Osteoblast (primary cell): ENCODE results near the gene TARBP1. TPM values are rescaled to one million over a fixed set of nuclear protein-coding genes. Genes with fewer than 3 reads are reported as not detected.

Experiments
- DNase-seq: peaks from one replicate; pipeline ENCODE4 v3.0.0; 2011; ENCODE audit warnings: low spot score, mixed read lengths; ENCODE audit not compliant: insufficient read length; ENCODE audit errors: missing footprints
- H2AFZ ChIP-seq: 2 replicates; pipeline ENCODE4 v1.6.0; 2011; ENCODE audit warnings: mild to moderate bottlenecking, low read length
- H3K27ac ChIP-seq: 2 replicates; pipeline ENCODE4 v1.5.1; 2011; ENCODE audit warnings: mild to moderate bottlenecking, low read depth, low read length, moderate library complexity
- H3K27me3 ChIP-seq: 2 replicates; pipeline ENCODE4 v1.6.0; 2012; ENCODE audit warnings: mild to moderate bottlenecking, control low read depth, inconsistent platforms, low read length, moderate library complexity; ENCODE audit not compliant: insufficient read depth
- H3K36me3 ChIP-seq: 2 replicates; pipeline ENCODE4 v1.5.1; 2011; ENCODE audit warnings: mild to moderate bottlenecking, low read length, control low read depth, moderate library complexity; ENCODE audit not compliant: insufficient read depth
- H3K4me1 ChIP-seq: 2 replicates; pipeline ENCODE4 v1.5.1; 2011; ENCODE audit warnings: mild to moderate bottlenecking, low read length, control low read depth, moderate library complexity; ENCODE audit not compliant: insufficient read depth
- H3K4me2 ChIP-seq: 2 replicates; pipeline ENCODE4 v1.6.0; 2011; ENCODE audit warnings: mild to moderate bottlenecking, low read length; ENCODE audit not compliant: insufficient read depth
- H3K4me3 ChIP-seq: fragments of 200-600 bp; sonication (generic); 3 replicates; pipeline ENCODE4 v1.5.1; 2012; ENCODE audit warnings: mild to moderate bottlenecking, low read length, inconsistent platforms; ENCODE audit not compliant: insufficient read depth
- H3K79me2 ChIP-seq: 2 replicates; pipeline ENCODE4 v1.6.0; 2012; ENCODE audit warnings: mild to moderate bottlenecking, low read length, control low read depth, inconsistent platforms; ENCODE audit not compliant: insufficient read depth
- H3K9me3 ChIP-seq: 2 replicates; pipeline ENCODE4 v1.5.1; 2011; ENCODE audit warnings: low read depth, low read length, control low read depth
- H4K20me1 ChIP-seq: 2 replicates; pipeline ENCODE4 v1.6.0; 2012; ENCODE audit warnings: mild to moderate bottlenecking, low read length, control low read depth; ENCODE audit not compliant: insufficient read depth
- CTCF ChIP-seq: IDR thresholded peaks from 2 replicates; pipeline ENCODE4 v1.5.1; 2011; ENCODE audit warnings: mild to moderate bottlenecking, low read depth, low read length, moderate library complexity; ENCODE audit errors: extremely low read depth
- total RNA-seq: library from RNA; depleted of rRNA; stranded (reverse); fragments of >200 nt; gene quantifications from 2 replicates; pipeline ENCODE4 v1.2.3, GENCODE V29; 2012

The TARBP1 gene
- total RNA-seq, 1 donor: 29.7 TPM

DNA sequence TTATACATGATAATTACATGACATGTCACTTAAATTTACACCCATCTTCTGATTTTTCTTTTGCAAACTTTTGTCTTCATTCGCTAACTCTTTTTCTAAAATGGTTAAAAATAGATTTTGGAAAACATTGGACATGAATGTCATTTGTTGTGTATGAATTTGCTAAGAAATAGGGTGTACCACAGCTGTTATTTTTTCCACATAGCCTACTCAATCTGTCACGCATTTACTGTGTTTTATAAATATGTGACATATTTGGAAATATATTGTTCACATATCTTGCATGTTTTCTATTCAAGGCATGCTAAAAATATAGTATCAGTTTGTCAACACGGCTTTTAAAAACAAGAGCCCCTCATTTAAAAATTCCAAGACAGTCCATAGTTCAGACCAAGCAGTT, 47.9 kb upstream of the TARBP1 start:
- Histone ChIP-seq H3K36me3 (no peaks in the 10 kb centered on the region), H2AFZ (no peak overlapping the region), H3K27ac (no peak overlapping the region), H4K20me1 (no peaks in the 10 kb centered on the region), H3K27me3 (no peaks in the 10 kb centered on the region), H3K4me3 (no peak overlapping the region), H3K4me2 (no peak overlapping the region), H3K9me3 (no peaks in the 10 kb centered on the region), H3K79me2 (no peaks in the 10 kb centered on the region), H3K4me1 (peaks cover 22% of the 10 kb centered on the region)
- TF ChIP-seq CTCF: no peak
- no peak for DNase-seq

DNA sequence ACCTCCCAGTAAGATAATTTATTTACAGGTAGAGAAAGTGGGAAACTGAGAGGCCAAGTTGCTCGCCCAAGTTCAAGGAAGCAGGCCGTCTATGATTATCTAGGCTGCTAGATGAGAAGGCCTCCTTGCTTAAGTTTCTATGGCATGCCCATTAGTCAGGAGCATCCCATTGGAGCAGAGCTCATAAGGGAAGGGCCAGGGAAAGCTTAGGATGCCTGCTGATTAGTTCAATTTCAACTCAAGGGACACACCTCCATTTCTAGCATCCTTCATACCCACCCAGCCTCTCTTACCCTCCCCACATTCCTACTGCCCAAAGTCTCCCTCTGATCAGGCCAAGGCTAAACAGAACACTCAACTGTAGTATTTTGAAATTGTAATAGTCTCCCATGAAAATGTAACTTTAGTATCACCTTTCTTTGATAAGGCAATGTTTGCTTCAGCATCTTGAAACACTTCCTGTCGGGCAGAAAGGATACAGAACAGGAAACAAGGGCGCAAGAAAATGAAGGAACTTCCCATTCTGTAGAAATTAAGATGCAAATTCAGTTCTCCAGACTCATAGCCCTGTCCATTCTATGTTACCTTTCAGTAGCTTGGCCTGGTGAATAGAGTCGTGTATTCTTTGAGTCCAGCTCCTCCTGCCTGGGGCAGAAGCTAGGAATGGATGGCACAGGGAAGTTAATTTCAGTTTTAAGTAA, 46.3 kb upstream of the TARBP1 start:
- no peaks in the 10 kb centered on the region for H3K36me3 ChIP-seq
- no peak for TF ChIP-seq CTCF
- no peak overlapping the region for H3K4me3 ChIP-seq
- H3K79me2 ChIP-seq: no peaks in the 10 kb centered on the region
- H2AFZ ChIP-seq: no peak overlapping the region
- no peak overlapping the region for H3K4me2 ChIP-seq
- no peak overlapping the region for H3K27ac ChIP-seq
- DNase-seq: no peak
- peaks cover 16% of the 10 kb centered on the region for H3K4me1 ChIP-seq
- no peaks in the 10 kb centered on the region for H3K9me3 ChIP-seq
- H4K20me1 ChIP-seq: no peaks in the 10 kb centered on the region
- no peaks in the 10 kb centered on the region for H3K27me3 ChIP-seq

- Histone ChIP-seq H4K20me1 (no peaks in the 10 kb centered on the region), H2AFZ (no peak overlapping the region), H3K4me3 (no peak overlapping the region), H3K27ac (no peak overlapping the region), H3K9me3 (no peaks in the 10 kb centered on the region), H3K79me2 (no peaks in the 10 kb centered on the region), H3K4me2 (no peak overlapping the region), H3K4me1 (peaks cover 16% of the 10 kb centered on the region), H3K27me3 (no peaks in the 10 kb centered on the region), H3K36me3 (no peaks in the 10 kb centered on the region)
- TF ChIP-seq CTCF: no peak
- no peak for DNase-seq
Observed at GRCh38 chr1:234521836-234522235, 42.9 kb upstream of the TARBP1 start.

DNA sequence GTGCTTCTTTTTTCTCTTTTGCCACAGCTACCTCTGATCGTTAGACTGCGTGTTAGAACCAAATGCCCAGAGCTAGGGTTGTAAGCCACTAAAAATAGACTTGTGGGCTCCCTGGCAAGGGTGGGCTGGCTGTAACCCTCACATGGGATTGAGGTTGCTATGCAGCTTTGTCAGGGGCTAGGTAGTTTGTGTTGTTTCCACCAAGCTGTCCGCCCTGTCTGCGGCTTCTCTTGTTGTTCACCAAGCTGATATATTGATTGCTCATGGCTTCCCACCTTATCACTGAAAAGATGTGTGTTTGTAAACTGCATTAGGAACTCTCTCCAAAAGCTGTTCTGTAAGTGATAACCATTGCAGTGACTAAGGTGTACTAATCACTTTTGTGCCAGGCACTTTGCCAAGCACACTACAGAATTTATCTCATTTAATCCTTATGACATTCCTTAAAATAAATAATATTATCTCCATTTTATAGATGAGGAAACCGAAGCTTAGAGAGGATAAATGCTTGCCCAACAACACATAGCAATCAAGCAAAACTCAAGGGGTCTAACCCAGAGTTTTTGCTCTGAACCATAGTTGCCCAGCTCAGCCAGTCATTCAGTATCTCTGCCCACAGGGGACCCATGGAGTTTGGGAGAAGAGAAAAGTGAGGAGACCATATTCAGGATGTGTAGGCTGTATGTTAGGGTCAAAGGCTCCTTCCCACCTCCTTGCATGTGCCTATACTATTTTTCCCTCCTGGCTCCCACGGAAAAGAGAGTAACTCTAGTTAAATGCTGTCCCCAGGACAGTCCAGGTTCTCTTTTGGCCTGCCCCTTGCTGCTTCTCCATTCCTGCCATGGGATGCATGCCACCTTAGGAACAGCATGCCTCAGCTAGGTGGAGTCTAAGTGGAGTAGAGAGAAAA, 42.2 kb upstream of the TARBP1 start:
- TF ChIP-seq CTCF: no peak
- no peak overlapping the region for H3K4me2 ChIP-seq

More for the DNA sequence above, 42.2 kb upstream of the TARBP1 start:
- Histone ChIP-seq H3K4me3 (no peak overlapping the region), H3K4me1 (peaks cover 21% of the 10 kb centered on the region), H2AFZ (no peak overlapping the region), H3K79me2 (no peaks in the 10 kb centered on the region), H3K27me3 (no peaks in the 10 kb centered on the region), H3K9me3 (no peaks in the 10 kb centered on the region), H4K20me1 (no peaks in the 10 kb centered on the region), H3K36me3 (no peaks in the 10 kb centered on the region), H3K27ac (no peak overlapping the region)
- no peak for DNase-seq
